Measurements from ENCODE around the gene DAO. TPM values are rescaled to one million over a fixed set of nuclear protein-coding genes. Genes with fewer than 3 reads are reported as not detected.

Gene DAO
- total RNA-seq, 1 experiment from 2014 or later = not detected

GRCh38 chr12:108949976-108950375, 70.1 kb downstream of the DAO start:
- peaks cover 8% of the 10 kb centered on the region for H3K9me3 ChIP-seq (ENCODE audit: control insufficient read depth, low read depth, low read length)
- Mint-ChIP-seq H3K4me1 (peaks cover 2% of the 10 kb centered on the region in 2 experiments; a peak in 3 of 4 replicates), H3K4me3 (no peak overlapping the region), H3K27ac (no peak overlapping the region), H3K27me3 (ENCODE audit: low read depth) (peaks cover 6% of the 10 kb centered on the region), H3K36me3 (ENCODE audit: insufficient read depth in 1 of 3, low read depth in 3 of 3) (peaks cover 0 to 9% (median 0%) of the 10 kb centered on the region in 3 experiments; a peak in 4 of 7 replicates), H3K9me3 (peaks cover 16 to 20% of the 10 kb centered on the region in 2 experiments)
- no peak overlapping the region for H2BK120ac ChIP-seq (ENCODE audit: low read depth, low read length, poor library complexity, severe bottlenecking)
- no peaks in the 10 kb centered on the region for H3K79me1 ChIP-seq (ENCODE audit: insufficient read depth, low read depth, low read length, poor library complexity, severe bottlenecking)
- DNase-seq = no peak
- H3K23ac ChIP-seq (ENCODE audit: insufficient read length, low read depth, low read length) = no peak overlapping the region
- no peak overlapping the region for H4K91ac ChIP-seq (ENCODE audit: insufficient read length, low read depth, low read length)
- no peaks in the 10 kb centered on the region for H4K20me1 ChIP-seq (ENCODE audit: control insufficient read depth, insufficient read depth, insufficient read length)
- H2BK20ac ChIP-seq (ENCODE audit: low read depth, low read length, poor library complexity, severe bottlenecking) = no peak overlapping the region
- no peak overlapping the region for H3K18ac ChIP-seq (ENCODE audit: insufficient read length, low read depth, low read length)
- no peak overlapping the region for H2BK12ac ChIP-seq (ENCODE audit: insufficient read length, low read depth, low read length)
- TF ChIP-seq, protein P1, sequence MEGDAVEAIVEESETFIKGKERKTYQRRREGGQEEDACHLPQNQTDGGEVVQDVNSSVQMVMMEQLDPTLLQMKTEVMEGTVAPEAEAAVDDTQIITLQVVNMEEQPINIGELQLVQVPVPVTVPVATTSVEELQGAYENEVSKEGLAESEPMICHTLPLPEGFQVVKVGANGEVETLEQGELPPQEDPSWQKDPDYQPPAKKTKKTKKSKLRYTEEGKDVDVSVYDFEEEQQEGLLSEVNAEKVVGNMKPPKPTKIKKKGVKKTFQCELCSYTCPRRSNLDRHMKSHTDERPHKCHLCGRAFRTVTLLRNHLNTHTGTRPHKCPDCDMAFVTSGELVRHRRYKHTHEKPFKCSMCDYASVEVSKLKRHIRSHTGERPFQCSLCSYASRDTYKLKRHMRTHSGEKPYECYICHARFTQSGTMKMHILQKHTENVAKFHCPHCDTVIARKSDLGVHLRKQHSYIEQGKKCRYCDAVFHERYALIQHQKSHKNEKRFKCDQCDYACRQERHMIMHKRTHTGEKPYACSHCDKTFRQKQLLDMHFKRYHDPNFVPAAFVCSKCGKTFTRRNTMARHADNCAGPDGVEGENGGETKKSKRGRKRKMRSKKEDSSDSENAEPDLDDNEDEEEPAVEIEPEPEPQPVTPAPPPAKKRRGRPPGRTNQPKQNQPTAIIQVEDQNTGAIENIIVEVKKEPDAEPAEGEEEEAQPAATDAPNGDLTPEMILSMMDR (conservative IDR thresholded peaks at IDR 0.05) = no peak
- H2AK5ac ChIP-seq (ENCODE audit: insufficient read length, low read length) = no peak overlapping the region
- H2AFZ ChIP-seq (ENCODE audit: low read length) = no peak overlapping the region
- H3K79me2 ChIP-seq (ENCODE audit: insufficient read depth, low read length) = no peaks in the 10 kb centered on the region
- no peaks in the 10 kb centered on the region for H3K4me1 ChIP-seq (ENCODE audit: insufficient read depth, low read length)
- no peak overlapping the region for H3K9ac ChIP-seq (ENCODE audit: extremely low read depth, insufficient read length, low read length)
- H4K8ac ChIP-seq (replicated peaks; ENCODE audit: insufficient read length, low read depth, low read length) = no peak overlapping the region
- H4K5ac ChIP-seq (ENCODE audit: insufficient read length, low read depth, low read length) = no peak overlapping the region
- no peak overlapping the region for H3K14ac ChIP-seq (ENCODE audit: insufficient read depth, low read length)
- no peak overlapping the region for H2BK5ac ChIP-seq (ENCODE audit: insufficient read length, low read length)
- no peak overlapping the region for H3K56ac ChIP-seq (ENCODE audit: insufficient read length, low read depth, low read length)
- H3K27ac ChIP-seq (ENCODE audit: insufficient read length, low read depth, low read length) = no peak overlapping the region
- no peak overlapping the region for H3K4ac ChIP-seq (ENCODE audit: low read depth, low read length)
- H3K4me2 ChIP-seq (ENCODE audit: insufficient read depth, insufficient read length, low read length) = no peak overlapping the region
- no peaks in the 10 kb centered on the region for H3K23me2 ChIP-seq (ENCODE audit: insufficient read length, low read depth, low read length, poor library complexity, severe bottlenecking)
- no CpG with 5 or more reads among the region's 1 CpG for WGBS (ENCODE audit: extremely low coverage, insufficient read length, low lambda C conversion rate)
- no peak overlapping the region for H3T11ph ChIP-seq (ENCODE audit: low read length)
- no peak overlapping the region for H2BK15ac ChIP-seq (ENCODE audit: low read depth, low read length)
- H3K27me3 ChIP-seq (ENCODE audit: insufficient read depth, low read length) = no peaks in the 10 kb centered on the region; the same call in 1 of the 2 replicates

Small RNA genes lying within 50 kb of the gene (microRNA-seq; reads per million reads assigned to microRNA genes)
- gene MIR619 (ENCODE audit: borderline microRNAs expressed) = not detected

Other genes with a start within 250 kb of the DAO start
- gene SELPLG, start 246.2 kb upstream of the DAO start, total RNA-seq (2021) = 0.09 and 0.15 TPM in 2 replicates
- gene CORO1C, start 148.6 kb upstream of the DAO start, total RNA-seq (2021) = 154 and 164 TPM in 2 replicates
- gene SSH1, start 22.5 kb upstream of the DAO start, total RNA-seq (2021) = 21.8 and 24.0 TPM in 2 replicates
- 0.11 and 0.15 TPM in 2 replicates for gene SVOP, start 141.0 kb downstream of the DAO start, total RNA-seq (2021)
- gene USP30, start 172.5 kb downstream of the DAO start, total RNA-seq (2021) = 6.3 and 7.8 TPM in 2 replicates
- gene ALKBH2, start 213.4 kb downstream of the DAO start, total RNA-seq (2021) = 23.7 and 24.4 TPM in 2 replicates
- gene UNG, start 217.5 kb downstream of the DAO start, total RNA-seq (2021) = 188 and 195 TPM in 2 replicates
- gene ACACB, start 236.5 kb downstream of the DAO start, total RNA-seq (2021) = 14.2 and 17.3 TPM in 2 replicates

All from H9 (cell line).